Measurements from ENCODE around the gene ACTG1.
A peak's percentile ranks its signal among the peaks of the same experiment; 100 is the strongest.

Gene ACTG1

DNA sequence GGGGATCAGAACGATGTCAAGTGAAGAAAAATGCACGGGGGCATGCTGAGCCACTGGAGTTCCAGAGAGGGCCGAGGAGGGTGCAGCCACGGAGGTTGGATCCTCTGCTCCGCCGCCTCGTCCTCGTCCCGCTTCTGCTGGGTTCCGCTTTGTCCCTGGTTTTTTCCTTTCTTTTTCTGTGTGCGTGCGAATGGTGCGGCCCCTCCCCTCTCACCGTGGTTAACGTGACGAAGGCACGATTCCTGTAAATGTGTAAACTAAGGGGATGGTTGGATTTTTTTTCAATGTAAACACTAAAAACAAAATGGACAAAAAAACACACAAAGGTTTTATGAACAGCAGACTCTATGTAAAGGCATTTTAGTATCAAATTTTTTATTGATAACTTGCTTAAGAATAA, 46.7 kb downstream of the ACTG1 start:
- no peaks in the 10 kb centered on the region for H3K9me3 Mint-ChIP-seq
- H3K4me1 Mint-ChIP-seq = no peaks in the 10 kb centered on the region
- ATAC-seq = no peak
- DNase-seq (ENCODE audit: low spot score in 2 of 2) = no peak
- H3K4me3 Mint-ChIP-seq = no peak overlapping the region
- no peaks in the 10 kb centered on the region for H3K36me3 Mint-ChIP-seq
- H3K27ac Mint-ChIP-seq = no peak overlapping the region

DNA sequence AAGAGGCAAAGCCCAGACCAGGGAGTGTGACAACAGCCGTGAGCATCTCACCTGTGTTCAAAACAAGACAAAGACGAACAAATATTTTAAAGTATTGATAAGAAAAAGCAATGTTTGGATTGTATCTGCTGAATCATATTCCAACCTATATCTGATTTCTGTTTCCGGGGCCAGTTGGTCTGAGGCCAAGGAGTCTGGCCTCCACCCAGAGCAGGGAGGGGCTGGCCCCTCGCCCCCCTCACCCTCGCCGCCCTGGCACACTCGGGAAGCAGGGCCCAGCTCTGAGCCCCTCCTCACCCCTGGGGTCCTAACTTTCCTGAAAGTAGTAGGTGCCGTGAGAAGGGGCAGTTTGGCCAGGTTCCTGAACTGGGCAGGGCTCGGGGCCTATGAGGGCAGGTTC, 48.0 kb downstream of the ACTG1 start:
- H3K4me3 Mint-ChIP-seq = no peak overlapping the region
- DNase-seq (ENCODE audit: low spot score in 2 of 2) = no peak
- no peak overlapping the region for H3K27ac Mint-ChIP-seq
- no peaks in the 10 kb centered on the region for H3K9me3 Mint-ChIP-seq
- no peaks in the 10 kb centered on the region for H3K36me3 Mint-ChIP-seq
- no peak for ATAC-seq
- H3K4me1 Mint-ChIP-seq = no peaks in the 10 kb centered on the region

DNA sequence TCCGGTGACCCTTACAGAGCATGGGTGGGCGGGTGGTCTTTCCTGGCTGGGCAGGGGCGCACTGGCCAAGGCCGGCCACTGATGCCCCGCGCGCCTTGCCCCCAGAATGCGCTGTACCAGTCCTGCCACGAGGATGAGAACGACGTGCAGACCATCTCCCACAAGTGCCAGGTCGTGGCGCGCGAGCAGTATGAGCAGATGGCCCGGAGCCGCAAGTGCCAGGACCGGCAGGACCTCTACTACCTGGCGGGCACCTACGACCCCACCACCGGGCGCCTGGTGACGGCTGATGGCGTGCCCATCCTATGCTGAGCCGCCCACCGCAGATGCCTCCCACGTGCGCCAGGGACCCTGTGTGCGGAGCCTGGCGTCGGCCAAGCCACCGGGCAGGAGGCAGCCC, 49.1 kb downstream of the ACTG1 start:
- DNase-seq (ENCODE audit: low spot score in 2 of 2) = no peak
- Mint-ChIP-seq H3K36me3 (no peaks in the 10 kb centered on the region), H3K9me3 (no peaks in the 10 kb centered on the region), H3K27ac (no peak overlapping the region), H3K4me3 (no peak overlapping the region), H3K4me1 (no peaks in the 10 kb centered on the region)
- no peak for ATAC-seq

DNA sequence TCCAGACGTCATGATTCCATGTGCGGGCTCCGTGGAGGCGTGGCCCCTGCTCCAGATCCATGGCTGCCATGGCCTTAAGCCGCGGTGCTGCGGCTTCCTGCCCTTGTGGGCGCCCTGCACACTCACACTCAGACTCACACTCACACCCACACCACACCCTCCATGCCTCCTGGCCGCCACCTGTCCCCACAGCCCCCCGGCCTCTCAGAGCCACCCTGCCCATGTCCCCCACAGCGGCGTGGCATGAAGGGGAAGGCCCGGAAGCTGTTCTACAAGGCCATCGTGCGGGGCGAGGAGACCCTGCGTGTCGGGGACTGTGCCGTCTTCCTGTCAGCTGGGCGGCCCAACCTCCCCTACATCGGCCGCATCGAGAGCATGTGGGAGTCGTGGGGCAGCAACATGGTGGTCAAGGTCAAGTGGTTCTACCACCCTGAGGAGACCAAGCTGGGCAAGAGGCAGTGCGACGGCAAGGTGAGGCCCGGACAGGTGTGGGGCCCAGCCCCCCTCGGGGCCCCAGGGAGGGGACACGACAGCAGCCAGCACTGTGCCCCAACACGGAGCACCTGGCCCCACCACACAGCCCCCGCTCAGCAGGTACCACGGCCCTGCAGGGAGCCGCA, 50.0 kb downstream of the ACTG1 start:
- no peak overlapping the region for H3K4me3 Mint-ChIP-seq
- peak; percentile 19 for ATAC-seq
- H3K36me3 Mint-ChIP-seq = no peaks in the 10 kb centered on the region
- H3K27ac Mint-ChIP-seq = no peak overlapping the region
- no peaks in the 10 kb centered on the region for H3K9me3 Mint-ChIP-seq
- no peaks in the 10 kb centered on the region for H3K4me1 Mint-ChIP-seq
- no peak for DNase-seq (ENCODE audit: low spot score in 2 of 2)

DNA sequence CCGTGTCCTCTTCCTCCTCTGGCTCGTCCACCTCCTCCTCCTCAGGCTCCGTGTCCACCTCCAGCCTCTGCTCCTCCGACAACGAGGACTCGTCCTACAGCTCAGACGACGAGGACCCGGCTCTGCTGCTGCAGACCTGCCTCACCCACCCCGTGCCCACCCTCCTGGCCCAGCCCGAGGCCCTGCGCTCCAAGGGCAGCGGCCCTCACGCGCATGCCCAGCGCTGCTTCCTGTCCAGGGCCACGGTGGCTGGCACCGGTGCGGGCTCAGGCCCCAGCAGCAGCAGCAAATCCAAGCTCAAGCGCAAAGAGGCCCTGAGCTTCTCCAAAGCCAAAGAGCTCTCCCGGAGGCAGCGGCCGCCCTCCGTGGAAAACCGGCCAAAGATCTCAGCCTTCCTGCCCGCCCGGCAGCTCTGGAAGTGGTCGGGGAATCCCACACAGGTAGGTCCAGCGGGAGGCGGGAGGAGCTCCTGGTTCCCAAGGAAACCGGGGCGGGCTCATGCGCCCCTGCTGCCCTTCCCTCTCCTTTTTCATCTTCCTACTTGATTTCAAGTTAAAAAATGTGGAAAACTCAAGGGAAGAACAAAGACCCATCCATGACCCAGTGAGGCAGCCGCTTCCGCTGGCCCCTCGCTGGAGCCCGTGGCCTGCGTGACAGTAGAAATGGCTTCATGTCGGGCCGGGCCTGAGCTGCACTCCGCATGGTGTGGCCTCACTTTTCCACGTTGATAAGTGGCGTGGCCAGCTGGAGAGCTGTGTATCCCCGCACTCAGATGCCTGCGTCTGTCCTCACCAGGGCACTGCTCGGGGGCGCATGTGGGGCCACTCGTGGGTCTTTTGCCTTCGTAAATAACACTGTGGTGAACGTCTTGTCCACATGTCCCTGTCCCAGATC, 50.7 kb downstream of the ACTG1 start:
- DNase-seq (ENCODE audit: low spot score in 2 of 2) (no peak), ATAC-seq (no peak)
- H3K4me3 Mint-ChIP-seq = no peak overlapping the region
- no peaks in the 10 kb centered on the region for H3K4me1 Mint-ChIP-seq
- no peak overlapping the region for H3K27ac Mint-ChIP-seq
- no peaks in the 10 kb centered on the region for H3K9me3 Mint-ChIP-seq
- no peaks in the 10 kb centered on the region for H3K36me3 Mint-ChIP-seq

DNA sequence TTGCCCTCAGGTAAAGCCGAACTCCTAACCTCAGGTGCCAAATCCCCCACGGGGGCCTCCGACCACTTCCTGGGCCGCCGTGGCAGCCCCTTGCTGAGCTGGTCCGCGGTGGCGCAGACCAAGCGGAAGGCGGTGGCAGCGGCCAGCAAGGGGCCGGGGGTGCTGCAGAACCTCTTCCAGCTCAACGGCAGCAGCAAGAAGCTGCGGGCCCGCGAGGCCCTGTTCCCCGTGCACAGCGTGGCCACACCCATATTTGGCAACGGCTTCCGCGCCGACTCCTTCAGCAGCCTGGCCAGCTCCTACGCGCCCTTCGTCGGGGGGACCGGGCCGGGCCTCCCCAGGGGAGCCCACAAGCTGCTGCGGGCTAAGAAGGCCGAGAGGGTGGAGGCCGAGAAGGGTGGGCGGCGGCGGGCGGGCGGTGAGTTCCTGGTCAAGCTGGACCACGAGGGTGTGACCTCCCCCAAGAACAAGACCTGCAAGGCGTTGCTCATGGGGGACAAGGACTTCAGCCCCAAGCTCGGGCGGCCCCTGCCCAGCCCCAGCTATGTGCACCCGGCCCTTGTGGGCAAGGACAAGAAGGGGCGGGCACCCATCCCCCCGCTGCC, 51.6 kb downstream of the ACTG1 start:
- H3K4me1 Mint-ChIP-seq = no peaks in the 10 kb centered on the region
- no peak overlapping the region for H3K4me3 Mint-ChIP-seq
- DNase-seq (ENCODE audit: low spot score in 2 of 2) = no peak
- no peaks in the 10 kb centered on the region for H3K36me3 Mint-ChIP-seq
- no peaks in the 10 kb centered on the region for H3K9me3 Mint-ChIP-seq
- no peak for ATAC-seq
- H3K27ac Mint-ChIP-seq = no peak overlapping the region
